IMR-90 (cell line): ENCODE results near the gene APP. TPM values are rescaled to one million over a fixed set of nuclear protein-coding genes. Genes with fewer than 3 reads are reported as not detected.

ENCODE experiments used
- ATAC-seq: fragments of 200-7000 bp; cut with Tn5 transposase; 2 replicates; pipeline ENCODE4 v1.9.1; 2020; ENCODE audit warnings: low read depth, mild to moderate bottlenecking, moderate library complexity
- BruUV-seq: library from RNA; stranded (reverse); fragments of 400-500 nt; replicated peaks from 2 replicates; lab custom pipeline; 2021; lab: Mats Ljungman, UMichigan
- CTCF ChIA-PET: fragments of 300-600 bp; formaldehyde crosslinking; extraction: SDS; loops from one replicate; lab custom pipeline; 2021; ENCODE audit warnings: antibody characterized with exemption; lab: Yijun Ruan, JAX
- POLR2A ChIA-PET: fragments of 300-600 bp; sonication (Branson Sonifier 250); formaldehyde crosslinking; loops from one replicate; lab custom pipeline; 2022; ENCODE audit warnings: antibody characterized with exemption; ENCODE audit not compliant: unreplicated experiment; lab: Charles Lee
- DNase-seq: peaks from one replicate; pipeline ENCODE4 v3.0.0; 2013
- H2AFZ ChIP-seq: replicated peaks from 2 replicates; pipeline ENCODE3; 2013; ENCODE audit warnings: low read length, mild to moderate bottlenecking; ENCODE audit not compliant: poor library complexity
- H2AK5ac ChIP-seq: 2 replicates; pipeline ENCODE4 v1.6.1; 2013; ENCODE audit warnings: low read depth, low read length, inconsistent platforms
- H2AK9ac ChIP-seq: replicated peaks from 2 replicates; pipeline ENCODE3; 2013; ENCODE audit warnings: mild to moderate bottlenecking, low read depth, low read length, moderate library complexity; ENCODE audit not compliant: poor library complexity
- H2BK120ac ChIP-seq: 2 replicates; pipeline ENCODE4 v1.6.1; 2013; ENCODE audit warnings: low read depth, low read length, inconsistent platforms
- H2BK15ac ChIP-seq: 3 replicates; pipeline ENCODE4 v1.6.1; 2013; ENCODE audit warnings: low read depth, low read length, inconsistent platforms
- H2BK20ac ChIP-seq: 2 replicates; pipeline ENCODE4 v1.6.1; 2013; ENCODE audit warnings: low read depth, mild to moderate bottlenecking, inconsistent platforms, low read length, moderate library complexity
- H2BK5ac ChIP-seq: 2 replicates; pipeline ENCODE4 v1.6.1; 2013; ENCODE audit warnings: mild to moderate bottlenecking, low read depth, low read length, inconsistent platforms; ENCODE audit not compliant: poor library complexity, severe bottlenecking
- H3K14ac ChIP-seq: replicated peaks from 2 replicates; pipeline ENCODE4 v1.6.1; 2013; ENCODE audit warnings: low read depth, low read length, inconsistent platforms
- H3K18ac ChIP-seq: 2 replicates; pipeline ENCODE4 v1.6.1; 2013; ENCODE audit warnings: low read depth, low read length, control low read depth
- H3K23ac ChIP-seq: 2 replicates; pipeline ENCODE4 v1.6.1; 2013; ENCODE audit warnings: low read depth, low read length, inconsistent platforms
- H3K27ac ChIP-seq: 2 replicates; pipeline ENCODE4 v1.5.1; 2013; ENCODE audit warnings: mild to moderate bottlenecking, control low read depth, low read length; ENCODE audit not compliant: insufficient read depth
- H3K27me3 ChIP-seq: 2 replicates; pipeline ENCODE4 v1.6.1; 2013; ENCODE audit warnings: low read length; ENCODE audit not compliant: control insufficient read depth, insufficient read depth
- H3K36me3 ChIP-seq: 2 replicates; pipeline ENCODE4 v1.6.1; 2013; ENCODE audit warnings: low read length, mixed read lengths; ENCODE audit not compliant: control insufficient read depth, insufficient read depth
- H3K4ac ChIP-seq: 2 replicates; pipeline ENCODE4 v1.6.1; 2013; ENCODE audit warnings: low read depth, low read length, inconsistent platforms
- H3K4me1 ChIP-seq: 2 replicates; pipeline ENCODE4 v1.6.1; 2013; ENCODE audit warnings: low read length, mixed read lengths; ENCODE audit not compliant: control insufficient read depth, insufficient read depth
- H3K4me2 ChIP-seq: 2 replicates; pipeline ENCODE4 v1.6.1; 2013; ENCODE audit warnings: low read depth, mild to moderate bottlenecking, control low read depth, low read length, moderate library complexity
- H3K4me3 ChIP-seq: 2 replicates; pipeline ENCODE4 v1.5.1; 2013; ENCODE audit warnings: low read depth, mild to moderate bottlenecking, control low read depth, low read length, moderate library complexity; ENCODE audit not compliant: insufficient read depth
- H3K56ac ChIP-seq: 2 replicates; pipeline ENCODE4 v1.6.1; 2013; ENCODE audit warnings: low read length, inconsistent platforms; ENCODE audit not compliant: insufficient read depth; ENCODE audit errors: extremely low read depth
- H3K79me1 ChIP-seq, 2 experiments: 2 replicates each; pipeline ENCODE4 v1.6.1; 2013; ENCODE audit warnings: low read length in 2 of 2, inconsistent platforms in 1 of 2, low read depth in 1 of 2
- H3K9ac ChIP-seq: 2 replicates; pipeline ENCODE4 v1.6.1; 2013; ENCODE audit warnings: low read depth, low read length, control low read depth
- H3K9me1 ChIP-seq: 2 replicates; pipeline ENCODE4 v1.6.1; 2013; ENCODE audit warnings: low read length, inconsistent platforms; ENCODE audit not compliant: insufficient read depth
- H3K9me3 ChIP-seq: 2 replicates; pipeline ENCODE4 v1.6.1; 2013; ENCODE audit warnings: low read length; ENCODE audit not compliant: control insufficient read depth, insufficient read depth
- H4K20me1 ChIP-seq: 2 replicates; pipeline ENCODE4 v1.6.1; 2013; ENCODE audit warnings: low read length, inconsistent platforms; ENCODE audit not compliant: insufficient read depth
- H4K5ac ChIP-seq: 2 replicates; pipeline ENCODE4 v1.6.1; 2013; ENCODE audit warnings: mild to moderate bottlenecking, low read depth, low read length, control low read depth
- H4K8ac ChIP-seq, 2 experiments: 2 replicates each; pipeline ENCODE4 v1.6.1; 2013; ENCODE audit warnings: low read depth in 2 of 2, low read length in 2 of 2, control low read depth in 1 of 2, inconsistent platforms in 1 of 2
- H4K91ac ChIP-seq: 2 replicates; pipeline ENCODE4 v1.6.1; 2013; ENCODE audit warnings: low read depth, low read length, inconsistent platforms; ENCODE audit not compliant: insufficient read depth
- MAFK ChIP-seq: IDR thresholded peaks from 2 replicates; pipeline ENCODE4 v1.6.1; 2012; ENCODE audit warnings: low read depth, low read length, improper control_type of control experiment
- WGBS, 2 experiments: methylation state at CpG; one replicate each; pipeline versions ENCODE4 v1.1.5 to v1.1.7; 2013; ENCODE audit warnings: missing lambda C conversion rate in 2 of 2; ENCODE audit not compliant: insufficient read length in 1 of 2; ENCODE audit errors: extremely low coverage in 2 of 2; 5-methylcytosine and 5-hydroxymethylcytosine counted together
- dilution Hi-C: fragments of 300-500 bp; cut with HindIII; formaldehyde crosslinking; loops from one replicate; pipeline ENCODE4 v1.14.3; 2018; ENCODE audit warnings: low sequenced_read_pairs; ENCODE audit not compliant: unreplicated experiment
- in situ Hi-C: fragments of 300-500 bp; cut with MboI; formaldehyde crosslinking; loops from 3 replicates; pipeline ENCODE4 v1.14.3; 2019; ENCODE audit warnings: low sequenced_read_pairs, inconsistent platforms, mixed read lengths
- intact Hi-C: fragments of 100-400 bp; cut with micrococcal nuclease; formaldehyde crosslinking; loops from 2 replicates; pipeline ENCODE4 v1.10.0; 2022
- polyA plus RNA-seq, 3 experiments: library from polyadenylated mRNA; depleted of rRNA; stranded (reverse); fragments of >200 nt; gene quantifications; 2 replicates each; pipeline ENCODE4 v1.2.3, GENCODE V29; 2012; ENCODE audit warnings: low replicate concordance in 1 of 3
- total RNA-seq: library from RNA; depleted of rRNA; stranded (reverse); fragments of >200 nt; gene quantifications from 2 replicates; pipeline ENCODE4 v1.2.3, GENCODE V29; 2012

APP gene
- total and polyA plus RNA-seq, 2 of the 4 experiments (the other 2 are of a cell fraction): 191 to 530 TPM

- H3K18ac ChIP-seq: no peak overlapping the region
- no peak for DNase-seq
- ATAC-seq: no peak
- H2BK15ac ChIP-seq: no peak overlapping the region
- dilution Hi-C loops (no loop called here), intact Hi-C loops (no loop called here), in situ Hi-C loops (no loop called here)
- WGBS, 2 experiments: no CpG with 5 or more reads among the region's 4 CpGs
- H4K20me1 ChIP-seq: 0 out of 2 replicates have a peak, but pooled peaks cover 5% of the 10 kb centered on the region
- ChIA-PET CTCF (no interaction called here), POLR2A (no interaction called here)
- no peak overlapping the region for H3K14ac ChIP-seq
- no peak overlapping the region for H2BK120ac ChIP-seq
- no peak overlapping the region for H3K4me3 ChIP-seq
- H3K27me3 ChIP-seq: no peaks in the 10 kb centered on the region
- no peak for TF ChIP-seq MAFK
- H4K91ac ChIP-seq: no peak overlapping the region
- H3K56ac ChIP-seq: no peak overlapping the region
- no peak overlapping the region for H3K23ac ChIP-seq
- no peak overlapping the region for H4K8ac ChIP-seq
- no peaks in the 10 kb centered on the region for H3K9me3 ChIP-seq
- no peak overlapping the region for H2AK9ac ChIP-seq
- H3K9me1 ChIP-seq: no peaks in the 10 kb centered on the region
- peaks cover 18 to 21% of the 10 kb centered on the region in 2 experiments for H3K79me1 ChIP-seq
- peaks cover 11% of the 10 kb centered on the region for H3K36me3 ChIP-seq
- H4K5ac ChIP-seq: no peak overlapping the region
- H2BK5ac ChIP-seq: no peak overlapping the region
- H2AFZ ChIP-seq: no peak overlapping the region
- peaks cover 1% of the 10 kb centered on the region; the same call in 1 of the 2 replicates for H3K4me1 ChIP-seq
- no peak overlapping the region for H3K4me2 ChIP-seq
- no peak overlapping the region for H3K27ac ChIP-seq
- no TSS peak for BruUV-seq
- H2BK20ac ChIP-seq: no peak overlapping the region
- no peak overlapping the region for H3K9ac ChIP-seq
- H3K4ac ChIP-seq: no peak overlapping the region
- no peak overlapping the region for H2AK5ac ChIP-seq
Measured at GRCh38 chr21:26003404-26003803, 167.2 kb downstream of the APP start.
